Measurements from ENCODE around the gene TAAR9. TPM values are rescaled to one million over a fixed set of nuclear protein-coding genes. Genes with fewer than 3 reads are reported as not detected.

TAAR9 gene
- total RNA-seq, 1 donor from 2014 or later, result not detected

Other genes with a start within 250 kb of the TAAR9 start
- gene MOXD1, start 136.8 kb upstream of the TAAR9 start, total RNA-seq, result 13.8 TPM
- gene STX7, start 25.2 kb upstream of the TAAR9 start, total RNA-seq, result 71.6 TPM
- not detected for gene TAAR8, start 14.4 kb downstream of the TAAR9 start, total RNA-seq
- gene TAAR6, start 32.0 kb downstream of the TAAR9 start, total RNA-seq, result not detected
- gene TAAR5, start 51.5 kb downstream of the TAAR9 start, total RNA-seq, result not detected
- gene TAAR2, start 86.0 kb downstream of the TAAR9 start, total RNA-seq, result not detected
- gene TAAR1, start 120.9 kb downstream of the TAAR9 start, total RNA-seq, result not detected
- gene VNN1, start 175.8 kb downstream of the TAAR9 start, total RNA-seq, result 0.23 TPM
- gene VNN2, start 219.6 kb downstream of the TAAR9 start, total RNA-seq, result 2.2 TPM

Measured in ureter (tissue), 1 donor.